WTC11 (cell line): ENCODE measurements around the gene PYGL. TPM values are rescaled to one million over a fixed set of nuclear protein-coding genes. Genes with fewer than 3 reads are reported as not detected.
A peak's percentile ranks its signal among the peaks of the same experiment; 100 is the strongest.

Experiments
- ATAC-seq: fragments of 200-7000 bp; cut with Tn5 transposase; 2 replicates; pipeline ENCODE4 v1.10.0; 2021; ENCODE audit warnings: mild to moderate bottlenecking, moderate library complexity
- CTCF ChIA-PET: fragments of 300-600 bp; sonication (Branson Sonifier 250); formaldehyde crosslinking; loops from one replicate; lab custom pipeline; 2021; ENCODE audit warnings: antibody characterized with exemption; lab: Charles Lee
- POLR2A ChIA-PET: fragments of 350-600 bp; sonication (Branson Sonifier 250); formaldehyde crosslinking; loops from one replicate; lab custom pipeline; 2021; ENCODE audit warnings: antibody characterized with exemption; lab: Charles Lee
- DNase-seq: peaks from one replicate; pipeline ENCODE4 v3.0.0; 2021; ENCODE audit warnings: low spot score
- H3K27ac Mint-ChIP-seq: 2 replicates; pipeline ENCODE4 v1.8.0; 2021; ENCODE audit warnings: mixed read lengths
- H3K27me3 Mint-ChIP-seq: 2 replicates; pipeline ENCODE4 v1.8.0; 2021; ENCODE audit warnings: low read depth, mild to moderate bottlenecking, moderate library complexity, mixed read lengths
- H3K36me3 Mint-ChIP-seq: 2 replicates; pipeline ENCODE4 v1.8.0; 2021; ENCODE audit warnings: mixed read lengths
- H3K4me1 Mint-ChIP-seq: 2 replicates; pipeline ENCODE4 v1.8.0; 2022; ENCODE audit warnings: mixed read lengths
- H3K4me3 Mint-ChIP-seq: 2 replicates; pipeline ENCODE4 v1.8.0; 2021; ENCODE audit warnings: mild to moderate bottlenecking, moderate library complexity, mixed read lengths
- H3K9me3 Mint-ChIP-seq: 2 replicates; pipeline ENCODE4 v1.8.0; 2021; ENCODE audit warnings: mixed read lengths
- ATF3 ChIP-seq: sonication (generic); formaldehyde crosslinking; conservative IDR thresholded peaks from 2 replicates; pipeline ENCODE4 v1.8.1; 2022; ENCODE audit warnings: mild to moderate bottlenecking, missing genetic modification reagents
- ATF6 ChIP-seq: sonication (generic); formaldehyde crosslinking; IDR thresholded peaks from 2 replicates; pipeline ENCODE4 v1.8.1; 2023; ENCODE audit warnings: mild to moderate bottlenecking, missing genetic modification reagents
- CREB1 ChIP-seq: sonication (generic); formaldehyde crosslinking; IDR thresholded peaks from 2 replicates; pipeline ENCODE4 v1.8.0; 2023; ENCODE audit warnings: mild to moderate bottlenecking, missing genetic modification reagents
- FOXK1 ChIP-seq: sonication (generic); formaldehyde crosslinking; IDR thresholded peaks from 2 replicates; pipeline ENCODE4 v1.8.0; 2022; ENCODE audit warnings: mild to moderate bottlenecking, moderate library complexity, missing genetic modification reagents
- GTF2I ChIP-seq: fragments of 250-450 bp; sonication (Bioruptor Pico); conservative IDR thresholded peaks from 2 replicates; pipeline ENCODE4 v1.4.0; 2021; ENCODE audit warnings: mild to moderate bottlenecking
- NR2C2 ChIP-seq: sonication (generic); formaldehyde crosslinking; IDR thresholded peaks from 2 replicates; pipeline ENCODE4 v1.8.0; 2022; ENCODE audit warnings: mild to moderate bottlenecking, missing genetic modification reagents
- RELA ChIP-seq: sonication (generic); formaldehyde crosslinking; IDR thresholded peaks from 2 replicates; pipeline ENCODE4 v1.8.1; 2022; ENCODE audit warnings: missing genetic modification reagents, mild to moderate bottlenecking, borderline replicate concordance
- RORB ChIP-seq: fragments of 250-450 bp; sonication (Bioruptor Pico); IDR thresholded peaks from 2 replicates; pipeline ENCODE4 v1.9.0; 2021; ENCODE audit warnings: mild to moderate bottlenecking
- SOX15 ChIP-seq: fragments of 250-450 bp; sonication (Bioruptor Pico); IDR thresholded peaks from 2 replicates; pipeline ENCODE4 v1.9.0; 2021; ENCODE audit warnings: mild to moderate bottlenecking
- STAT6 ChIP-seq: sonication (generic); formaldehyde crosslinking; conservative IDR thresholded peaks from 2 replicates; pipeline ENCODE4 v1.8.1; 2023; ENCODE audit warnings: mild to moderate bottlenecking, low read depth, missing genetic modification reagents, moderate library complexity
- TP53 ChIP-seq: sonication (generic); formaldehyde crosslinking; IDR thresholded peaks from 2 replicates; pipeline ENCODE4 v1.8.1; 2023; ENCODE audit warnings: mild to moderate bottlenecking, missing genetic modification reagents
- USF1 ChIP-seq: sonication (generic); formaldehyde crosslinking; IDR thresholded peaks from 2 replicates; pipeline ENCODE4 v1.8.0; 2022; ENCODE audit warnings: mild to moderate bottlenecking, missing genetic modification reagents
- USF2 ChIP-seq: sonication (generic); formaldehyde crosslinking; IDR thresholded peaks from 2 replicates; pipeline ENCODE4 v1.8.1; 2023; ENCODE audit warnings: mild to moderate bottlenecking, missing genetic modification reagents, moderate library complexity
- ZNF219 ChIP-seq: sonication (generic); formaldehyde crosslinking; IDR thresholded peaks from 2 replicates; pipeline ENCODE4 v1.8.0; 2023; ENCODE audit warnings: missing genetic modification reagents, mild to moderate bottlenecking, borderline replicate concordance
- ZNF232 ChIP-seq: sonication (generic); formaldehyde crosslinking; IDR thresholded peaks from 2 replicates; pipeline ENCODE4 v1.8.0; 2022; ENCODE audit warnings: mild to moderate bottlenecking, missing genetic modification reagents
- ZNF263 ChIP-seq: sonication (generic); formaldehyde crosslinking; IDR thresholded peaks from 2 replicates; pipeline ENCODE4 v1.8.1; 2022; ENCODE audit warnings: low read depth, mild to moderate bottlenecking, moderate library complexity, missing genetic modification reagents
- ZNF281 ChIP-seq: sonication (generic); formaldehyde crosslinking; IDR thresholded peaks from 2 replicates; pipeline ENCODE4 v1.8.0; 2023; ENCODE audit warnings: mild to moderate bottlenecking, missing genetic modification reagents
- ZNF396 ChIP-seq: fragments of 250-450 bp; sonication (Bioruptor Pico); IDR thresholded peaks from 2 replicates; pipeline ENCODE4 v1.8.0; 2021; ENCODE audit warnings: mild to moderate bottlenecking, moderate library complexity, borderline replicate concordance
- ZNF671 ChIP-seq: fragments of 250-450 bp; sonication (Bioruptor Pico); IDR thresholded peaks from 2 replicates; pipeline ENCODE4 v1.8.0; 2021; ENCODE audit warnings: mild to moderate bottlenecking
- total RNA-seq: library from RNA; stranded (reverse); gene quantifications from 3 replicates; pipeline ENCODE4 v1.2.3, GENCODE V29; 2021
- TF ChIP-seq, protein P1 (sequence below): sonication (generic); formaldehyde crosslinking; IDR thresholded peaks from 2 replicates; pipeline ENCODE4 v1.8.1; 2022; ENCODE audit warnings: low read depth, missing genetic modification reagents, borderline replicate concordance
- TF ChIP-seq, protein P2 (sequence below): sonication (generic); formaldehyde crosslinking; IDR thresholded peaks from 2 replicates; pipeline ENCODE4 v1.8.1; 2023; ENCODE audit warnings: mild to moderate bottlenecking, moderate library complexity, missing genetic modification reagents
- TF ChIP-seq, protein P3 (sequence below): sonication (generic); formaldehyde crosslinking; IDR thresholded peaks from 2 replicates; pipeline ENCODE4 v1.8.1; 2023; ENCODE audit warnings: mild to moderate bottlenecking, missing genetic modification reagents

The PYGL gene
- total RNA-seq, 1 experiment from 2014 or later: 81.0 TPM

DNA sequence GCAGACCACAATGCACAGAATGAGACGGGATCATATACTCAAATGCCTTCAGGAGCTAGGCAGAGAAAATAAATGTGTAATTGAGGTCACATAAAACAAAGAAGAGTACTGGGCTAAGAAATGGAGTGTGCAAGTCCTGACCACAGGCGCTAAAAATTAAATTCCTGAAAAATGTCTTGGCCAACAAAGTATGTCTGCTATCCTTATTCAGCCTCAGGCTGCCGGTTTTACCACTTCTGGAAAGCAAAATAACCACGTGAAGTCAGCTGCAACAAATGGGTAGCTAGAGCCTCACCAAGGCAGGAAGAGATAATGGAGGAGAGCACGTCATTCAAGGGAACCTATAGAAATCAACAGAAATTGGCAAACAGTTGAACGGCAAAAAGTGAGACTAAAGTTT is 3.1 kb downstream of the PYGL start:
- TF ChIP-seq NR2C2 (CRISPR knock-in tag): no peak
- no peak for TF ChIP-seq ZNF263
- TF ChIP-seq, protein P1, sequence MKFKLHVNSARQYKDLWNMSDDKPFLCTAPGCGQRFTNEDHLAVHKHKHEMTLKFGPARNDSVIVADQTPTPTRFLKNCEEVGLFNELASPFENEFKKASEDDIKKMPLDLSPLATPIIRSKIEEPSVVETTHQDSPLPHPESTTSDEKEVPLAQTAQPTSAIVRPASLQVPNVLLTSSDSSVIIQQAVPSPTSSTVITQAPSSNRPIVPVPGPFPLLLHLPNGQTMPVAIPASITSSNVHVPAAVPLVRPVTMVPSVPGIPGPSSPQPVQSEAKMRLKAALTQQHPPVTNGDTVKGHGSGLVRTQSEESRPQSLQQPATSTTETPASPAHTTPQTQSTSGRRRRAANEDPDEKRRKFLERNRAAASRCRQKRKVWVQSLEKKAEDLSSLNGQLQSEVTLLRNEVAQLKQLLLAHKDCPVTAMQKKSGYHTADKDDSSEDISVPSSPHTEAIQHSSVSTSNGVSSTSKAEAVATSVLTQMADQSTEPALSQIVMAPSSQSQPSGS (CRISPR knock-in tag): no peak
- TF ChIP-seq RORB (CRISPR knock-in tag): no peak
- TF ChIP-seq ATF3: no peak
- no peak for TF ChIP-seq FOXK1
- TF ChIP-seq, protein P2, sequence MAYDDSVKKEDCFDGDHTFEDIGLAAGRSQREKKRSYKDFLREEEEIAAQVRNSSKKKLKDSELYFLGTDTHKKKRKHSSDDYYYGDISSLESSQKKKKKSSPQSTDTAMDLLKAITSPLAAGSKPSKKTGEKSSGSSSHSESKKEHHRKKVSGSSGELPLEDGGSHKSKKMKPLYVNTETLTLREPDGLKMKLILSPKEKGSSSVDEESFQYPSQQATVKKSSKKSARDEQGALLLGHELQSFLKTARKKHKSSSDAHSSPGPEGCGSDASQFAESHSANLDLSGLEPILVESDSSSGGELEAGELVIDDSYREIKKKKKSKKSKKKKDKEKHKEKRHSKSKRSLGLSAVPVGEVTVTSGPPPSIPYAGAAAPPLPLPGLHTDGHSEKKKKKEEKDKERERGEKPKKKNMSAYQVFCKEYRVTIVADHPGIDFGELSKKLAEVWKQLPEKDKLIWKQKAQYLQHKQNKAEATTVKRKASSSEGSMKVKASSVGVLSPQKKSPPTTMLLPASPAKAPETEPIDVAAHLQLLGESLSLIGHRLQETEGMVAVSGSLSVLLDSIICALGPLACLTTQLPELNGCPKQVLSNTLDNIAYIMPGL (CRISPR knock-in tag): no peak
- no peak for TF ChIP-seq RELA (CRISPR knock-in tag)
- no peak for TF ChIP-seq SOX15 (CRISPR knock-in tag)
- TF ChIP-seq TP53 (CRISPR knock-in tag): no peak
- no peak for TF ChIP-seq ZNF219 (CRISPR knock-in tag)
- TF ChIP-seq CREB1 (CRISPR knock-in tag): no peak
- no peak for TF ChIP-seq STAT6 (CRISPR knock-in tag)
- TF ChIP-seq GTF2I (CRISPR knock-in tag): no peak
- TF ChIP-seq ATF6 (CRISPR knock-in tag): no peak
- no peak for TF ChIP-seq ZNF671 (CRISPR knock-in tag)
- no peak for TF ChIP-seq USF1 (CRISPR knock-in tag)
- ChIA-PET POLR2A (no interaction called here), CTCF (interaction anchor here (0.8 kb wide), 1 partner anchor 81 kb away, joined by 4 read pairs; no protein-coding TSS in a partner anchor)
- no peaks in the 10 kb centered on the region for H3K9me3 Mint-ChIP-seq
- H3K36me3 Mint-ChIP-seq: peaks cover 27% of the 10 kb centered on the region
- DNase-seq: no peak
- no peaks in the 10 kb centered on the region; the same call in 1 of the 2 replicates for H3K27me3 Mint-ChIP-seq
- no peak for ATAC-seq
- H3K27ac Mint-ChIP-seq: 0 out of 2 replicates have a peak overlapping the region, but pooled peaks have one; percentile 3
- peaks cover 25% of the 10 kb centered on the region for H3K4me1 Mint-ChIP-seq
- no peak overlapping the region for H3K4me3 Mint-ChIP-seq

- POLR2A ChIA-PET: no interaction called here
- no peak for TF ChIP-seq ZNF281
- no peak for TF ChIP-seq USF2 (CRISPR knock-in tag)
- TF ChIP-seq, protein P3, sequence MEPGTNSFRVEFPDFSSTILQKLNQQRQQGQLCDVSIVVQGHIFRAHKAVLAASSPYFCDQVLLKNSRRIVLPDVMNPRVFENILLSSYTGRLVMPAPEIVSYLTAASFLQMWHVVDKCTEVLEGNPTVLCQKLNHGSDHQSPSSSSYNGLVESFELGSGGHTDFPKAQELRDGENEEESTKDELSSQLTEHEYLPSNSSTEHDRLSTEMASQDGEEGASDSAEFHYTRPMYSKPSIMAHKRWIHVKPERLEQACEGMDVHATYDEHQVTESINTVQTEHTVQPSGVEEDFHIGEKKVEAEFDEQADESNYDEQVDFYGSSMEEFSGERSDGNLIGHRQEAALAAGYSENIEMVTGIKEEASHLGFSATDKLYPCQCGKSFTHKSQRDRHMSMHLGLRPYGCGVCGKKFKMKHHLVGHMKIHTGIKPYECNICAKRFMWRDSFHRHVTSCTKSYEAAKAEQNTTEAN (CRISPR knock-in tag): no peak
- TF ChIP-seq GTF2I (CRISPR knock-in tag): no peak
- 0 out of 2 replicates have a peak, but pooled peaks have one; percentile 12 for TF ChIP-seq ZNF396 (CRISPR knock-in tag)
- no peak for TF ChIP-seq ZNF232 (CRISPR knock-in tag)
Measured at GRCh38 chr14:50937800-50938199, 6.5 kb downstream of the PYGL start.

More at GRCh38 chr14:50937800-50938199, 6.5 kb downstream of the PYGL start:
- H3K36me3 Mint-ChIP-seq: peaks cover 47% of the 10 kb centered on the region
- no peaks in the 10 kb centered on the region for H3K27me3 Mint-ChIP-seq
- H3K4me1 Mint-ChIP-seq: peaks cover 21% of the 10 kb centered on the region
- no peak for DNase-seq
- no peak overlapping the region for H3K4me3 Mint-ChIP-seq
- peak overlapping the region; percentile 43; the same call in 1 of the 2 replicates for H3K27ac Mint-ChIP-seq
- no peaks in the 10 kb centered on the region for H3K9me3 Mint-ChIP-seq
- CTCF ChIA-PET: interaction anchor here (1.6 kb wide), 1 partner anchor 77 kb away, joined by 6 read pairs; no protein-coding TSS in a partner anchor
- no peak for ATAC-seq
